Hematopoietic multipotent progenitor cell (in vitro differentiated cells): ENCODE results near the gene SLC9A9. TPM values are rescaled to one million over a fixed set of nuclear protein-coding genes. Genes with fewer than 3 reads are reported as not detected.

Experiments used
- DNase-seq, 3 donors: peaks; one replicate each; pipeline ENCODE4 v3.0.0-alpha.2; 2011 to 2015; ENCODE audit warnings: low read depth in 2 of 3, low spot score in 2 of 3
- total RNA-seq: library from RNA; depleted of rRNA; stranded (reverse); fragments of >200 nt; gene quantifications from one replicate; pipeline ENCODE4 v1.2.3, GENCODE V29; 2012

SLC9A9 gene
- total RNA-seq, 1 donor: 9.7 TPM

DNA sequence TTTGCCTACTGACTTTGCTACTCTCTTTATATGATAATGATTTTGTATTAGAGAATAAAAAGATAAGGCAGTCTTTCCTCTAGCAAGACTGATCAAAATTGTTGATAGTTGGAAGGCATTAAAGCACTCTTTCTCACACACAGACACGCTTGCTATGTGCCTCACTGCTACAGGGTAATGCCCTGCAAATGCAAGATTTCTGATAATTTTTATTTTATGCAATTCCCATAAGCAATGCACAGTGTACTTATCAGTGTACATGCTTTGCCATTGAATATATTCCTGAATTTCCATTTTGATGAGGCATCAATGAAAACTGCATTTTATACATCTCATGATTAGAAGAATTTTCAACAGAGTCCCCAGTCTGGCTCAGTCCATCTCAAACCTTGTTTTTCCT, 465.5 kb downstream of the SLC9A9 start:
- no peak for DNase-seq

DNA sequence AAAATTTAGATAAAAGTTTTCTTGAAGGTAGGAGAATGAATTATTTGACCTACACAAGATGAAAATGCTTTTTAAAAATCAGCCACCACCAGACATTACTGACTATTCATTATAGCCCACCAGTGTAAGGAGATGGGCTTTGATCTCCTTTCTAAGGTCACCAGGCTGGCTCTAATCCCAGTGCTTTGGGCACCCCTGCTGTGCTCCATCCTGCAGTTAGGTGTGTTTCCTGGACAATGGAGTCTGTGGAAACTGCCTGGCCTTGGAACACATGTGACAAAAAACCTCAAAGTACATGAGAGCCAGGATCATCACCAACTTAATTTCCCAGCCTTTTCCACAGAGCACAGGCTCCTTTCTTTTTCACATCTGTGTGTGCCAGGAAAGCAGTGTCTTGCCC, 467.8 kb downstream of the SLC9A9 start:
- DNase-seq: no peak

GRCh38 chr3:143375698-143376097, 472.6 kb downstream of the SLC9A9 start:
- no peak for DNase-seq

DNA sequence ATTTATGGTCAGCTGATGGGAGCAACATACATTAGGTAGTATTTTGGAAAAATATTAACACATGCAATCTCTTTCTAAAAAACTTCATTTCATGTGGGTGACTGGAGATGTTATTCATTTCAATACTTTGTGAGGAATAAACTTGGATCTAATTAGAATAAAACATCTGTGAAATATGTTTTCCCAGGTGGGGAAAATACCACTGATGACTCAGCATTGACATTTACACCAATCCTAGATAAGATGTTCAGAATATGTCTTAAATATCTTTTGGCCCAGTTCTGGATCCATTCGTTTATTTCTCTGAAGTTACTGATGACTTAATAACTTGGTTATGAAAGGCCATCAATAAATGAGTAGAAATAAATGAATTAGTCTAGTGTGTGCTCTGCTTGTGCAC, 481.1 kb downstream of the SLC9A9 start:
- no peak for DNase-seq

GRCh38 chr3:143366672-143367071, 481.6 kb downstream of the SLC9A9 start:
- DNase-seq: peak in 2 of 3 donors; percentile 10 to 31

GRCh38 chr3:143363949-143364348, 484.3 kb downstream of the SLC9A9 start:
- no peak for DNase-seq

DNA sequence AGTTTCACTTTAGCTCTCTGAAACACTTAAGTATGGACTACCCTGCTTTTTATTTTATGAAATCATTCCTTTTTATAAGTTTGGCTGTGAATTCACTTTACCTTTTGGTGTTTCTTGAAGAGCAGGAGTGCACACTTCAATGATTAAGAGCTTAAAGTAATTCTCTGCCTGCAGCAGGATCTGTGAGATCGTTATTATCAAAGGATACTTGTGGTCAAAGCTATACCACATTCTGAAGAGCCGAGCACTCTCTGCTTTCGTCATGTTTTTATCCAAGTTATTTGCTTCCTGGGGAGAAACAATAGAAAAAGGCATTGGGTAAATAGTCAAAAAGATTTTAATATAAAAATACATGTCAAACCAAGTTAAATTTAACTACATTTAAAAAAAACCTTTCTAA, 485.0 kb downstream of the SLC9A9 start:
- DNase-seq: peak in 1 of 3 donors; percentile 18

DNA sequence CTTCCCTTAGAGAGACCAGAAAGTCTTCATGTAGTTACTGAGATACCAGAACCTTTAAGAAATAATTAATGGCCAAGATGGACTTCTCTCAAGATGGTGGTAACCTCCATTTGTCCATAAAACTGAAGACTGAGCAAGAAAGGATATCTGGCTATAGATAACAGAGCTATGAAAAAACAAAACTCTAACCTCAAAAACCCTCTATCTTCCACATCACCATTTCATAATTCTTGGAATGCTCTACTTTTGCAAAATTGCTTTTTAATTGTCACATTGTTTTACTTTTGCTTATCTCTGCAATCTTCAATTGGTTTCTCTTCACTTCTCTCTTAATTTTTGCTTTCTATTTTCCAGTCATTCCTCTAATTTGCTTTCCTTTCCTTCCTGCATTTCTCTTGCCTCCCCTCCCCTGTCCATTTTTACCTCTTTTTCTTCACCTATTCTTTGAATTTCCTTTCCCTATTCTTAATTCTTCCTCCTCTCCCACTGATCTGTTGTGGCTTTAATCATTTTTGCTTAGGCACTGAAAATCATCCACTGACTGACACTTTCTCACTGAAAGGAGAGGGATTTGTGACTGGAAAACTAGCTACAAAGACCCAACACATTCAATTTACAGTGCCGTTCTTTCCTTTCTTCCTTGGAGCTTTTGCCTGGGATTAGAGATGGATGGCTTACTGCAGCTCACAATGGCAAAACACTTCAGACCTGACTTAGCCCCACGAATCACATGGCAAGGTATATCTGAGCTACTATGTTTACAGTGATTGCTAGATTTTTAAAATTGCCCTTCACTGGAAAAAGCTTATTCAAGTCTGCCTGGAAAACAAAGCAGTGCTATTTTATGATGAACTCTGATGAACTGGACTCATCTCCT, 485.9 kb downstream of the SLC9A9 start:
- DNase-seq: peak in 1 of 3 donors; percentile 36

GRCh38 chr3:143361589-143361988, 486.7 kb downstream of the SLC9A9 start:
- no peak for DNase-seq

DNA sequence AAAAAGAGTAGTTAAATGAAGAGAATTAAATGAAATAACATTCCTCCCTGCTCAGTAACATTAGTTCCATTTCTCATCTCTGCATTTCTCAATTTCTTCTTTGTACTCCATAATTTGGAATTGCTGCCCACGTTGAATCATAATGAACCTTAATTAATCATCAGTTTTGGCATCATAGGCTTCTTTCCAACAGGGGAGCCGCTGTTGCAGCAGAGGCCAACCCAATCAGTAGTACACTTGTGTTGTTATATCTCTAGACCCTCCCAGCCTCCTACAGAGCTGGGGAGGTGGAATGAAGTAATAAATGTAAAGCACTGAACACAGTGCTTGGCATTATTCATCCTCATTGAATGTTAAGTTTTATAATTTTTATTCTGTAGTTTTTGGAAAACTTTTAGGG, 488.0 kb downstream of the SLC9A9 start:
- DNase-seq: no peak

DNA sequence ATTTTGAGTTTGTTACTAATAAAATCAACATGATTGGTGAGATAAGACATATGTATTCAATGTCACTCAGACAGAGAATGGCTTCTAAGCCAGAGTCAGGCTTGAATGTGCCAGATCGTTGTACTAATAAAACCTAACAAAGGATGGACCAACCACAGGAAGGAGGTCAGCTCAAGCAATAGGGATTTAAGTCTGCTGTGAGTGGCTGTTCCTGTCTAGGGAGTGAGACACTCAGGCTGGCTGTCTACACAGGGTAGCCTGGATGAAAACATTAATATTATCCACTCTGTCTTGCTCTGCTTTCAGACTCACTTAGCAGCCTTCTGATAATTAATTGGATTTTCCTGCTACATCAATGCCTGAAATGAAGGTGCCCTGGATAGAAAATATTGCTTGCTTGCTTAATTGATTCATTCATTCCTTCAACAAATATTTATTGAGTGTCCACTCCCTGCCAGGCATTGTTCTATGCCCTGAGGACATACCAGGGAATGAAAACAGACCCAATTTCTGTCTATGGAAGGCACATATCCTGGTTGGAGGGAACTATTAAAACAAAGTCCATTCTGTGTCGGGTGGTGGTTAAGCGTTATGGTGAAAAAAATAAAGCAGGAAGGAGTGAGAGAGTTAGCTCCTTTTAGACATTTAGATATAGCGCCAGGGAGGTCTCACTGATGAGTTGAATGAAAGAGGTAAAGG, 489.3 kb downstream of the SLC9A9 start:
- no peak for DNase-seq

DNA sequence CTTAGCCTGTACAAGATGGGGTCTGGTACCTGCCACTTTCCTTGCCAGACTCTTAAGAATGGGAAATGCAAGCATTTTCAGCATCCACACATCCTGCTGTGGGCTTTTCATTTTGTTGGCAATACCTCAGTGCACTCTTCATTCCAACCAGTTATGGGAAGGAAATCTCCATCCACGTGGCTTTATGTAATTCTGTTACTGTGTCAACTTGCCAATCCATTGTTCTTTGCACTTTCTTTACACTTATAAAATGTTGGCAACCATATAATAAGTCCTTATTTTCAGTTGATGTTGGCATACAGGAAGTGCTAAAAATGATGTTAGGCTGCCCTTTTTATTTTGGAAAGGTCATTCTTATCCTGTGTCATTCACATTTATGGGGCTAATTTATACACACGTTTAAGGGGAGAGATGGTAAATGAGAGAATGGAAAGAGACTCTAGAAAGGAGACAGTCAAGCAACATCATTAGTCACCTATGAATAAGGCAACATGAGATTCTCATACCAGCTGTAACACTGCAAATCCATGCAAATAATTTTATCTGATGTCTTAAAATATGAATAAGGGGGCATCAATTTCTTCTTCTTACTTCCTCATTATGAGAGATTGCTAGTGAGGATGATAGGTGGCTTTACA, 490.0 kb downstream of the SLC9A9 start:
- DNase-seq: no peak

DNA sequence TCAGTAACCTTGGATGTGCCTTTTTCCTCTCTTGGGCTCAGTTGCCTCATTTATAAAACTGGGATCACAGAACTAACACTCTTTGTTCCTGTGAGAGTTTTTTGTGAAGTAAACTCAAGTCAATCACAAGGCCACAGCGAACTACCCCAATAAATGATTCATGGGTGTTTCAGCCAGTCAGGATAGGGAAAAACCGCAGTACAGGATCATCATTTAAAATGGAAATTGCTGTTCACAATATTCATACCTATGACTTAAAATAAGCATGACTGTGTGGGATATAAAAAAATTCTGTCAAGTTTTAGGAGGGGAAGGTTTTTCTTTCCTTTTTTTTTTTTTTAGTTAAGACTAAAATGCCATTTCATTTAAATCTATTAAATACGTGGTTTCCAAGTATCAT, 490.6 kb downstream of the SLC9A9 start:
- no peak for DNase-seq

- DNase-seq: no peak
Observed at GRCh38 chr3:143356839-143357238, 491.4 kb downstream of the SLC9A9 start.

GRCh38 chr3:143354342-143354741, 493.9 kb downstream of the SLC9A9 start:
- DNase-seq: no peak

GRCh38 chr3:143352850-143353550, 495.3 kb downstream of the SLC9A9 start:
- DNase-seq: no peak

DNA sequence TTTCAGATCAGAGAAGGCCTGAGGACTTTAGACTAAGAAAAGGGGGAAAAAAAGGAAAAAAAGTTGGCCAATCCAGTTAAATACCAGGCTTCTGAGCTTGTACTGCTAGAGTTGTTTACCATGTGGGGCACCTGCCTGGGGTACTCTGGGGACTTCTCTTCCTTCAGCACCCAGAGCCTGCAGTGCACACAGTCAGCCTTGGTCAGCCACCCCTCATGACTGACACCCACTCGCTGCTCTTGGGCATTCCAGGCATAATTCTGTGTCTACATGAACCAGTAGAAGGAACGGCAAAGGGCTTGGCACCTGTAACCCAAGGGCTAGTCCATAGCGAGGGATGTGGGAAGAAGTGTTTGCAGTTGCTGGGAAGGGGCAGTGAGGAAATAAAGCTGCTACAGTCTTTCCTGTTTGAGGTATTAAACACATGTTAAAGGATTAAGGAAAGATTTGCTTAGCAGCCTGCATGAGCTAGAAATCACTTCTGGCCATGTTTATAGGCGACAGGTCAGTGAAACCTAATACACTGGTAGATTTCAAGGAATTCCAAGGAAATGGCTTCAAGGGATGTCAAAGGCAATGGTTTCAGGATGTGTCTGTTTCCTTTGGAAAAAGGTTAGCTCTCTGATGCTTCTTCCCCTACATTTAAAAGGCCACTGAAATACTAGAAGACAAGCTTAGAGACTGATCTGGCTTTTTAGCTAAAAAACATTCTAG, 496.2 kb downstream of the SLC9A9 start:
- DNase-seq: no peak

DNA sequence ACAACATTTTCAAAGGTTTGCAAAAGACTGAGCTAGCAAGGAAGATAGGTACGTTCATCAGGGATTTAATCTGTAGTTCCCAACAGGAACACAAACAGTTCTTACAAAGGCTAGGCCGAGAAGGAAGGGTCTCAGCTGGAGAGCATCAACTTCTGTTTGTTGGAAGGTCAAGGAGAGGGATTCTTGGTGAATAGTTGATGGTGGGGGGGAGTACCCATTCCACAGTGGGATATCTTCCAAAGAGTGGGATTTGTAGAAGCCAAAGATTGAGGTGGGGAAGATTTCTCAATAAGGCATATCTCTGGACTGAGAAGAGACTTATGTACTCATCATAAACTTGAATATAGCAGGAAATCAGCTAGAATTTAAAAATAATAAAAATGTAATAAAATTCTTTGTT, 496.9 kb downstream of the SLC9A9 start:
- DNase-seq: no peak

DNA sequence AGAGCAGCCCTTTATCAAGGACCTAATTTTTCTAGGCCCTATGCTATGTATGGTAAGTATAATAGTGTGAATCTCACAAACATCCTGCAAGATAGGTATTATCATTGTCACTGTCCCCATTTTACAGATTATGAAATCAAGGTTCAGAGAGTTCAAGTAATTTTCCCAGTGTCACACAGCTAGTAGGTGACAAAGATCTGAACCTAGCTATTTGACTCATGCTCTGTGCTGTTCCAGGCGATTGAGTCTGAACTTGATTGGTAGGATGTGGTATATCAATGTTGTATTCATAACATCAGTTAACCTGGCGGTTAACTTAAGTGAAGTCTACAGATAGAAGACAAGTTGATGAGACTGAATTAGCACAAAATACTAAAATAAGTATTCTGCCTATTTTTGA, 498.8 kb downstream of the SLC9A9 start:
- no peak for DNase-seq
